DND-41 (cell line): Measurements from ENCODE around the gene TMEM208.
A peak's percentile ranks its signal among the peaks of the same experiment; 100 is the strongest.

Experiments
- ATAC-seq: fragments of 200-7000 bp; cut with Tn5 transposase; 3 replicates; pipeline ENCODE4 v1.9.1; 2021; ENCODE audit warnings: low read depth; ENCODE audit not compliant: insufficient read depth
- DNase-seq: peaks from one replicate; pipeline ENCODE4 v3.0.0-alpha.2; 2020
- H2AFZ ChIP-seq: 2 replicates; pipeline ENCODE4 v1.6.0; 2012; ENCODE audit warnings: low read depth, low read length
- H3K27ac ChIP-seq: 2 replicates; pipeline ENCODE4 v1.5.1; 2012; ENCODE audit warnings: low read length, inconsistent platforms
- H3K27me3 ChIP-seq: fragments of 200-600 bp; sonication (generic); 2 replicates; pipeline ENCODE4 v1.6.0; 2012; ENCODE audit warnings: low read length, mild to moderate bottlenecking, inconsistent platforms; ENCODE audit not compliant: insufficient read depth, poor library complexity
- H3K36me3 ChIP-seq: 2 replicates; pipeline ENCODE4 v1.5.1; 2012; ENCODE audit warnings: low read length, inconsistent platforms; ENCODE audit not compliant: insufficient read depth
- H3K4me1 ChIP-seq: 2 replicates; pipeline ENCODE4 v1.5.1; 2012; ENCODE audit warnings: mild to moderate bottlenecking, low read length; ENCODE audit not compliant: insufficient read depth
- H3K4me2 ChIP-seq: 2 replicates; pipeline ENCODE4 v1.6.0; 2012; ENCODE audit warnings: mild to moderate bottlenecking, moderate library complexity, low read length, inconsistent platforms; ENCODE audit not compliant: insufficient read depth
- H3K4me3 ChIP-seq, 2 experiments: fragments of 200-600 bp in 1 of 2; shearing (Covaris generic) in 1 of 2; 2 replicates each; pipeline ENCODE4 v1.5.1; 2012 to 2016; ENCODE audit warnings: inconsistent platforms in 2 of 2, low read length in 2 of 2, mild to moderate bottlenecking in 2 of 2, low read depth in 1 of 2, moderate library complexity in 1 of 2
- H3K79me2 ChIP-seq: 2 replicates; pipeline ENCODE4 v1.6.0; 2012; ENCODE audit warnings: low read length, inconsistent platforms; ENCODE audit not compliant: insufficient read depth
- H3K9ac ChIP-seq: 2 replicates; pipeline ENCODE4 v1.6.0; 2012; ENCODE audit warnings: low read depth, mild to moderate bottlenecking, inconsistent platforms, low read length, moderate library complexity
- H3K9me3 ChIP-seq: 2 replicates; pipeline ENCODE4 v1.5.1; 2012; ENCODE audit warnings: low read length, moderate library complexity, mild to moderate bottlenecking, inconsistent platforms; ENCODE audit not compliant: insufficient read depth, severe bottlenecking
- H4K20me1 ChIP-seq: 2 replicates; pipeline ENCODE4 v1.6.0; 2012; ENCODE audit warnings: low read length; ENCODE audit not compliant: insufficient read depth
- CTCF ChIP-seq: IDR thresholded peaks from 2 replicates; pipeline ENCODE4 v1.5.1; 2012; ENCODE audit warnings: borderline replicate concordance, low read length, moderate library complexity, mild to moderate bottlenecking; ENCODE audit not compliant: poor library complexity, severe bottlenecking; ENCODE audit errors: extremely low read depth
- EZH2 ChIP-seq: IDR thresholded peaks from 3 replicates; pipeline ENCODE4 v1.6.1; 2012; ENCODE audit warnings: borderline replicate concordance, low read depth, mild to moderate bottlenecking, moderate library complexity, low read length, inconsistent platforms; ENCODE audit not compliant: severe bottlenecking

Gene TMEM208

DNA sequence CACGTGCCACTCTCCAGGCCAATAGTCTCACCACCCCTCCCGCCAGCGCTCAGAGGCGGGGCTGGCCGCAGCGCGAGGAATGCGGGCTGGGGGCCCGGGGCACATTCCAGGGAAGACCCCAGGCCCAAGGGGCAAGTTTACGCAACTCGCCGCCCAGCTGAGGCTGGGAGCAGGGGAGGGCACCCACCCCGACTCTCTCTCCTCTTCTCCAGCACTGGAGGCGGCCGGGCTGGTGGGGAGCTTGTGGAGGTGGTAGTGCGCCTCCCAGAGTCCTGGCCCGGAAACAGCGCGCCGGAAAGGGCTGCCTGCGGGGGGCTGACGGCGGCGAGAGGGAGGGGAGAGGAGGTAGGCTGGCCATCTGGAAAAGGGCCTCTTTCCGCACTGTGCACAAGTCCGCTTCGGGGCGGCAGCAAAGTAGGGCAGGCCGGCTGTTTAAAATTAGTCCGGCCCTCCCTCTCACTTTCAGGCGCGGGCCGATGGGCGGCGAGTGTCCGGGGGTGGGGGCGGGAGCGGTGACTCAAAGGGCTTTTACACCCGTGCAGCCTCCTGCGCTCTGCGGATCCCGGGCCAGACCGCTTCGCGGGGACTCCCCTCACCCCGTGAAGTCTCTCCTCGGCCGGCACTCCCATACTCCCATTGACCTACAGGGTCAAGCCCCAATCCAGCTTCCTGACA is 19.3 kb downstream of the TMEM208 start:
- peak overlapping the region; percentile 69 for H3K4me2 ChIP-seq
- no peak overlapping the region for H3K27ac ChIP-seq
- no peak for DNase-seq
- H4K20me1 ChIP-seq, result peaks cover 19% of the 10 kb centered on the region
- peaks cover 7% of the 10 kb centered on the region; the same call in 1 of the 2 replicates for H3K79me2 ChIP-seq
- H3K4me3 ChIP-seq, result peak overlapping the region; percentile 49 to 79; a peak in 3 of 4 replicates
- peaks cover 26% of the 10 kb centered on the region for H3K27me3 ChIP-seq
- H2AFZ ChIP-seq, result peak overlapping the region; percentile 89; the same call in 1 of the 2 replicates
- ATAC-seq, result no peak
- peak overlapping the region; percentile 71; the same call in 1 of the 2 replicates for H3K9ac ChIP-seq
- no peaks in the 10 kb centered on the region for H3K9me3 ChIP-seq
- peaks cover 58% of the 10 kb centered on the region for H3K4me1 ChIP-seq
- no peaks in the 10 kb centered on the region for H3K36me3 ChIP-seq
- TF ChIP-seq EZH2, result no peak
- peak; percentile 38 for TF ChIP-seq CTCF

- ATAC-seq, result no peak
- peak overlapping the region; percentile 89 for H2AFZ ChIP-seq
- peak overlapping the region; percentile 69 for H3K4me2 ChIP-seq
- H3K27ac ChIP-seq, result peak overlapping the region; percentile 64
- peaks cover 58% of the 10 kb centered on the region for H3K4me1 ChIP-seq
- H3K36me3 ChIP-seq, result no peaks in the 10 kb centered on the region
- H3K4me3 ChIP-seq, result peak overlapping the region; percentile 49 to 79
- H3K79me2 ChIP-seq, result peaks cover 7% of the 10 kb centered on the region; the same call in 1 of the 2 replicates
- DNase-seq, result no peak
- TF ChIP-seq EZH2, result no peak
- TF ChIP-seq CTCF, result no peak
- H4K20me1 ChIP-seq, result peaks cover 19% of the 10 kb centered on the region
- H3K9ac ChIP-seq, result peak overlapping the region; percentile 71
- no peaks in the 10 kb centered on the region for H3K9me3 ChIP-seq
- H3K27me3 ChIP-seq, result peaks cover 26% of the 10 kb centered on the region
Observed at GRCh38 chr16:67246756-67247191, 19.8 kb downstream of the TMEM208 start.

GRCh38 chr16:67247192-67248072 is 20.5 kb downstream of the TMEM208 start, which contains the start of gene FHOD1:
Gene FHOD1 (minus strand): TSS chr16:67247481. CDS start chr16:67247410, 71 bp downstream.
- H3K4me2 ChIP-seq, result peak within 1 kb of the TSS; percentile 69
- H3K36me3 ChIP-seq, result no peaks in the 10 kb centered on the region
- TF ChIP-seq EZH2, result no peak
- TF ChIP-seq CTCF, result peak; percentile 17
- peak; percentile 85 for ATAC-seq
- peak within 1 kb of the TSS; percentile 71 for H3K9ac ChIP-seq
- peak within 1 kb of the TSS; percentile 89 for H2AFZ ChIP-seq
- 0 out of 2 replicates have a peak, but pooled peaks cover 4% of the 10 kb centered on the region for H3K79me2 ChIP-seq
- peak; percentile 97 for DNase-seq
- H4K20me1 ChIP-seq, result peaks cover 15% of the 10 kb centered on the region
- H3K4me1 ChIP-seq, result peaks cover 58% of the 10 kb centered on the region
- peak within 1 kb of the TSS; percentile 49 to 79 for H3K4me3 ChIP-seq
- H3K27me3 ChIP-seq, result peaks cover 26% of the 10 kb centered on the region
- H3K9me3 ChIP-seq, result no peaks in the 10 kb centered on the region
- peak within 1 kb of the TSS; percentile 64 for H3K27ac ChIP-seq
